GM12891 (cell line): Measurements from ENCODE around the gene WFDC10B.
"Not testable (repeated sequence)": the region's sequence is repeated elsewhere in the genome, so short reads cannot be mapped to it uniquely, and the experiment has no call there.

ENCODE experiments used
- DNase-seq: peaks from one replicate; pipeline ENCODE4 v3.0.0; 2011; ENCODE audit warnings: low spot score; ENCODE audit not compliant: insufficient read length
- FAIRE-seq: peaks from 2 replicates; lab custom pipeline; 2011; peaks lifted over from hg19 to GRCh38; lab: Jason Lieb, UNC
- PAX5 ChIP-seq: IDR thresholded peaks from 2 replicates; pipeline ENCODE4 v1.6.1; 2011; ENCODE audit warnings: low read length, moderate library complexity, mild to moderate bottlenecking; ENCODE audit not compliant: insufficient read depth, severe bottlenecking
- POLR2A ChIP-seq: IDR thresholded peaks from 2 replicates; pipeline ENCODE4 v1.6.1; 2011; ENCODE audit warnings: low read depth, low read length, control low read depth
- POLR2AphosphoS5 ChIP-seq: IDR thresholded peaks from 2 replicates; pipeline ENCODE4 v1.6.1; 2011; ENCODE audit warnings: low read depth, low read length, control low read depth
- POU2F2 ChIP-seq: IDR thresholded peaks from 2 replicates; pipeline ENCODE4 v1.6.1; 2011; ENCODE audit warnings: low read depth, mild to moderate bottlenecking, control low read depth, low read length, moderate library complexity
- SPI1 ChIP-seq: IDR thresholded peaks from 2 replicates; pipeline ENCODE4 v1.6.1; 2011; ENCODE audit warnings: low read depth, low read length, control low read depth
- TAF1 ChIP-seq: IDR thresholded peaks from 2 replicates; pipeline ENCODE4 v1.6.1; 2011; ENCODE audit warnings: low read depth, low read length, control low read depth

Gene WFDC10B

GRCh38 chr20:45647441-45648050, 57.3 kb downstream of the WFDC10B start:
- TF ChIP-seq POLR2A (no peak), TAF1 (no peak), PAX5 (no peak), POLR2AphosphoS5 (no peak), SPI1 (no peak), POU2F2 (no peak)
- FAIRE-seq (no peak), DNase-seq (no peak)

GRCh38 chr20:45646875-45647274, 57.9 kb downstream of the WFDC10B start:
- DNase-seq (no peak), FAIRE-seq (no peak)
- TF ChIP-seq POLR2AphosphoS5, result no peak
- no peak for TF ChIP-seq SPI1
- TF ChIP-seq POU2F2, result no peak
- TF ChIP-seq TAF1, result no peak
- no peak for TF ChIP-seq POLR2A
- no peak for TF ChIP-seq PAX5

- not testable (repeated sequence) for DNase-seq, FAIRE-seq
Observed at GRCh38 chr20:45645869-45646268, 59.0 kb downstream of the WFDC10B start.

- FAIRE-seq, DNase-seq: not testable (repeated sequence)
Observed at GRCh38 chr20:45641076-45641475, 63.7 kb downstream of the WFDC10B start.

- TF ChIP-seq POLR2AphosphoS5 (no peak), POU2F2 (no peak), TAF1 (no peak), POLR2A (no peak), PAX5 (no peak), SPI1 (no peak)
- DNase-seq, result no peak
- no peak for FAIRE-seq
Observed at GRCh38 chr20:45639687-45640086, 65.1 kb downstream of the WFDC10B start.

GRCh38 chr20:45636513-45636912, 68.3 kb downstream of the WFDC10B start:
- no peak for DNase-seq
- no peak for FAIRE-seq
- TF ChIP-seq PAX5, result no peak
- TF ChIP-seq POLR2A, result no peak
- TF ChIP-seq SPI1, result no peak
- TF ChIP-seq POLR2AphosphoS5, result no peak
- no peak for TF ChIP-seq POU2F2
- no peak for TF ChIP-seq TAF1
